ENCODE data around the gene HIF1A.

DNA sequence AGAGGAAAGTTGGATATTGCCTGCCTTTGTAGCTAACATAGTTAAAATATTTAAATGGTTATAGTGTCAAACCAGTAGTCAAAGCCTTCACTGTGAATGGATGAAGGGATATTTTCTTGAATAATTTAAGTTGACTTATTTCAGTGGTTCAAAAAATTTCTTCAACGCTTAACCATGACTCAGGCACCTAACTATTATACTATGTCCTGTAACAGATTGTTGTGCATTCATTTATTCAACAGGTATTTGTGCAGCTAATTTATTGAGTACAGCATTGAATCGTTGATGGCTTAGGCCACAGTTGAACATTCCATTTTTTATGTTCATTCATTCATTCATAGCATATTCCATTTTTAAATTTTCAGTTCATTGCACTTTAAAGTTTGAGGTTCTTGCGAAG is 9.2 kb downstream of the HIF1A start:
- TF ChIP-seq, protein P1, sequence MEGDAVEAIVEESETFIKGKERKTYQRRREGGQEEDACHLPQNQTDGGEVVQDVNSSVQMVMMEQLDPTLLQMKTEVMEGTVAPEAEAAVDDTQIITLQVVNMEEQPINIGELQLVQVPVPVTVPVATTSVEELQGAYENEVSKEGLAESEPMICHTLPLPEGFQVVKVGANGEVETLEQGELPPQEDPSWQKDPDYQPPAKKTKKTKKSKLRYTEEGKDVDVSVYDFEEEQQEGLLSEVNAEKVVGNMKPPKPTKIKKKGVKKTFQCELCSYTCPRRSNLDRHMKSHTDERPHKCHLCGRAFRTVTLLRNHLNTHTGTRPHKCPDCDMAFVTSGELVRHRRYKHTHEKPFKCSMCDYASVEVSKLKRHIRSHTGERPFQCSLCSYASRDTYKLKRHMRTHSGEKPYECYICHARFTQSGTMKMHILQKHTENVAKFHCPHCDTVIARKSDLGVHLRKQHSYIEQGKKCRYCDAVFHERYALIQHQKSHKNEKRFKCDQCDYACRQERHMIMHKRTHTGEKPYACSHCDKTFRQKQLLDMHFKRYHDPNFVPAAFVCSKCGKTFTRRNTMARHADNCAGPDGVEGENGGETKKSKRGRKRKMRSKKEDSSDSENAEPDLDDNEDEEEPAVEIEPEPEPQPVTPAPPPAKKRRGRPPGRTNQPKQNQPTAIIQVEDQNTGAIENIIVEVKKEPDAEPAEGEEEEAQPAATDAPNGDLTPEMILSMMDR (IDR thresholded peaks at IDR 0.05; ENCODE audit: extremely low read depth in 1 of 2, insufficient read depth in 1 of 2, low read depth in 1 of 2, low read length in 2 of 2): no peak
- TF ChIP-seq POLR2A (IDR thresholded peaks at IDR 0.05; ENCODE audit: low read depth, low read length): no peak
- TF ChIP-seq POLR2AphosphoS5 (IDR thresholded peaks at IDR 0.05; ENCODE audit: insufficient read depth, low read depth, low read length): no peak
- no peak for TF ChIP-seq MYC (IDR thresholded peaks at IDR 0.05; ENCODE audit: low read depth, low read length)
